H1 (cell line): Measurements from ENCODE around the gene ZNF613.

Experiments
- BACH1 ChIP-seq: IDR thresholded peaks from 2 replicates; pipeline ENCODE4 v1.6.1; 2012; ENCODE audit warnings: low read length, improper control_type of control experiment
- CBX5 ChIP-seq: fragments of 300-800, 300-1000 bp; sonication (generic); IDR thresholded peaks from 2 replicates; pipeline ENCODE4 v1.7.1; 2016; ENCODE audit warnings: antibody characterized with exemption, low read length, low read depth
- CHD1 ChIP-seq: IDR thresholded peaks from 2 replicates; pipeline ENCODE4 v1.6.1; 2012; ENCODE audit warnings: low read depth, low read length, improper control_type of control experiment
- CHD2 ChIP-seq: IDR thresholded peaks from 2 replicates; pipeline ENCODE4 v1.6.1; 2012; ENCODE audit warnings: low read length, improper control_type of control experiment
- CREB1 ChIP-seq: IDR thresholded peaks from 2 replicates; pipeline ENCODE4 v1.6.1; 2012; ENCODE audit warnings: inconsistent platforms
- CTCF ChIP-seq, 3 experiments: IDR thresholded peaks; 1 replicate in 2 of 3; 2 replicates in 1 of 3; pipeline versions ENCODE4 v1.5.1 to v1.6.1; 2011; ENCODE audit warnings: low read length in 3 of 3, mild to moderate bottlenecking in 3 of 3, inconsistent platforms in 2 of 3, low read depth in 1 of 3, moderate library complexity in 1 of 3; ENCODE audit not compliant: insufficient read depth in 1 of 3; ENCODE audit errors: control extremely low read depth in 1 of 3
- GABPA ChIP-seq: IDR thresholded peaks from 2 replicates; pipeline ENCODE4 v1.6.1; 2011; ENCODE audit warnings: mild to moderate bottlenecking, low read length, moderate library complexity, borderline replicate concordance; ENCODE audit not compliant: insufficient read depth
- POLR2AphosphoS5 ChIP-seq: IDR thresholded peaks from 2 replicates; pipeline ENCODE4 v1.6.1; 2011; ENCODE audit warnings: low read depth, low read length
- RAD21 ChIP-seq, 2 experiments: IDR thresholded peaks in 1 of 2; conservative IDR thresholded peaks in 1 of 2; 2 replicates each; pipeline ENCODE4 v1.6.1; 2011; ENCODE audit warnings: low read depth in 2 of 2, low read length in 2 of 2, improper control_type of control experiment in 1 of 2, inconsistent platforms in 1 of 2, mild to moderate bottlenecking in 1 of 2, moderate library complexity in 1 of 2
- SP2 ChIP-seq: IDR thresholded peaks from 2 replicates; pipeline ENCODE4 v1.6.1; 2012; ENCODE audit warnings: mild to moderate bottlenecking, low read length, inconsistent platforms
- SRF ChIP-seq: IDR thresholded peaks from 2 replicates; pipeline ENCODE4 v1.6.1; 2011; ENCODE audit warnings: mild to moderate bottlenecking, low read depth, low read length, moderate library complexity
- SUZ12 ChIP-seq: fragments of 200-600 bp; sonication (generic); IDR thresholded peaks from 2 replicates; pipeline ENCODE4 v1.6.1; 2012; ENCODE audit warnings: mild to moderate bottlenecking, inconsistent platforms, low read length, moderate library complexity, mixed read lengths
- YY1 ChIP-seq: IDR thresholded peaks from 2 replicates; pipeline ENCODE4 v1.6.1; 2011; ENCODE audit warnings: low read depth, mild to moderate bottlenecking, low read length

GRCh38 chr19:51948975-51949374, 21.7 kb downstream of the ZNF613 start:
- no peak for TF ChIP-seq CTCF (IDR thresholded peaks at IDR 0.05; ENCODE audit: control extremely low read depth in 1 of 3, insufficient read depth in 1 of 3, low read depth in 1 of 3, low read length in 3 of 3)
- TF ChIP-seq YY1: no peak
- no peak for TF ChIP-seq BACH1
- no peak for TF ChIP-seq SP2
- no peak for TF ChIP-seq SRF
- TF ChIP-seq POLR2AphosphoS5: no peak
- no peak for TF ChIP-seq SUZ12
- no peak for TF ChIP-seq CHD2
- TF ChIP-seq CREB1: no peak
- no peak for TF ChIP-seq RAD21 (IDR thresholded peaks at IDR 0.05 in 1 of 2, conservative IDR thresholded peaks at IDR 0.05 in 1 of 2; ENCODE audit: low read depth in 2 of 2, low read length in 2 of 2)
- TF ChIP-seq CHD1: no peak
- no peak for TF ChIP-seq GABPA
- TF ChIP-seq CBX5: no peak
